ENCODE data around the gene PGAP6. TPM values are rescaled to one million over a fixed set of nuclear protein-coding genes. Genes with fewer than 3 reads are reported as not detected.
"Not testable (repeated sequence)": the region's sequence is repeated elsewhere in the genome, so short reads cannot be mapped to it uniquely, and the experiment has no call there.

Gene PGAP6, protein sequence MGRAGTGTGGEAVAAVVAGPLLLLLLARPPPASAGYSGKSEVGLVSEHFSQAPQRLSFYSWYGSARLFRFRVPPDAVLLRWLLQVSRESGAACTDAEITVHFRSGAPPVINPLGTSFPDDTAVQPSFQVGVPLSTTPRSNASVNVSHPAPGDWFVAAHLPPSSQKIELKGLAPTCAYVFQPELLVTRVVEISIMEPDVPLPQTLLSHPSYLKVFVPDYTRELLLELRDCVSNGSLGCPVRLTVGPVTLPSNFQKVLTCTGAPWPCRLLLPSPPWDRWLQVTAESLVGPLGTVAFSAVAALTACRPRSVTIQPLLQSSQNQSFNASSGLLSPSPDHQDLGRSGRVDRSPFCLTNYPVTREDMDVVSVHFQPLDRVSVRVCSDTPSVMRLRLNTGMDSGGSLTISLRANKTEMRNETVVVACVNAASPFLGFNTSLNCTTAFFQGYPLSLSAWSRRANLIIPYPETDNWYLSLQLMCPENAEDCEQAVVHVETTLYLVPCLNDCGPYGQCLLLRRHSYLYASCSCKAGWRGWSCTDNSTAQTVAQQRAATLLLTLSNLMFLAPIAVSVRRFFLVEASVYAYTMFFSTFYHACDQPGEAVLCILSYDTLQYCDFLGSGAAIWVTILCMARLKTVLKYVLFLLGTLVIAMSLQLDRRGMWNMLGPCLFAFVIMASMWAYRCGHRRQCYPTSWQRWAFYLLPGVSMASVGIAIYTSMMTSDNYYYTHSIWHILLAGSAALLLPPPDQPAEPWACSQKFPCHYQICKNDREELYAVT
- total RNA-seq, result 10 to 100 TPM; 59.2 to 59.9 TPM

DNA sequence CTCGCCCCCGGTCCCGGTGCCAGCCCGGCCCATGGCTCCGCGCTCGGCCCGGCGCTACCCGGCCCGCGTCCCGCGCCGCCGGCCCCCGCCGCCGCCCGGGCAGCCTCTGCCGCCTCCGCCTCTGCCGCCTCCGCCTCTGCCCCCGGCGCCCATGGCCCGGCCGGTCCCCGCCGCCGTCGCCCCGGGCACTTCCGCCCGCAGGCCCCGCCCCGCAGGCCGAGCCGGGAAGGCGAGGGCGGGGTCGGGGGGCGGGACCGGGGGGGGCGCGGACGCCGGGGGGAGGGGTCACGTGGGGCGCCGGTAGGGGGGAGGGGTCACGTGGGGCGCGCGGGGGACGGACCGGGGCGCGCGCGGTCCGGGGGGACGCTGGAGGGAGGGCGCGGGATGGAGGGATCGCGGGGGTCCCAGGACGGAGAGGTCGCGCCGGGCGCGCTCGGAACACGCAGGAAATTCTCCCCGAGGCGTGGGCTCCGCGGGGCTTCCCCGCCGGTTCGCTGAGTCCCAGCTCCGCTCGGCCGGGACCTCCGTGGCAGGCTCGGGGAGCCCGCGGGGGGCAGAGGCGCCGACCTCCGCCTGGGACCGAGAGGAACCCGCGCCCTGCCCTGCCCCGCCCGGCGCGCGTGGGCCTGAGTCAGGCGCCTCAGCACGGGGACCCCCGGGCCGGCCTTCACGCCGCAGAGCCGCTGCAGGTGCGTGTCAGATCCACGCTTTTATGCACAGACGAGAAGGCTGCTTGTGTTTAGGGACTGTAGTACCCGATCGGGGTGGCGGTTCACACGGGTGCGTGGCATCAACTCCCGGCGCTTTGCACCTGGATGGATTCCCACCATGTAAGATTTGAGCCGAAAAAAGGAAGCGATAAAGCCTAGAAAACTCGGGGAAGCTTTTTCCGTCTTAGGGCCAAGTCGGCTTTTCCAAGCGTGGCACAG is at the start of gene PGAP6:
TSS of gene PGAP6 (minus strand) at position 190 of the 929 bp plus-strand sequence. CDS start at position 33, 157 bp downstream.
- ChIA-PET POLR2A (interaction anchor here (0.7 to 3.2 kb wide), 4 partner anchors 11 to 30 kb away, joined by 3 to 23 read pairs (median 8); partner anchors contain the start of genes AXIN1, DECR2 and MRPL28), CTCF (interaction anchor here (1.5 kb wide), 1 partner anchor 275 kb away, joined by 5 read pairs; no protein-coding TSS in a partner anchor)
- DNase-seq, result peak; percentile 76
- peaks cover 5% of the 10 kb centered on the region for H3K36me3 Mint-ChIP-seq (ENCODE audit: low read depth)
- H3K27ac Mint-ChIP-seq, result peak within 1 kb of the TSS; percentile 61
- peak within 1 kb of the TSS; percentile 83 for H3K4me3 Mint-ChIP-seq
- peaks cover 24% of the 10 kb centered on the region for H3K4me1 Mint-ChIP-seq
- H3K9me3 Mint-ChIP-seq, result no peaks in the 10 kb centered on the region
- peaks cover 10% of the 10 kb centered on the region for H3K27me3 Mint-ChIP-seq

DNA sequence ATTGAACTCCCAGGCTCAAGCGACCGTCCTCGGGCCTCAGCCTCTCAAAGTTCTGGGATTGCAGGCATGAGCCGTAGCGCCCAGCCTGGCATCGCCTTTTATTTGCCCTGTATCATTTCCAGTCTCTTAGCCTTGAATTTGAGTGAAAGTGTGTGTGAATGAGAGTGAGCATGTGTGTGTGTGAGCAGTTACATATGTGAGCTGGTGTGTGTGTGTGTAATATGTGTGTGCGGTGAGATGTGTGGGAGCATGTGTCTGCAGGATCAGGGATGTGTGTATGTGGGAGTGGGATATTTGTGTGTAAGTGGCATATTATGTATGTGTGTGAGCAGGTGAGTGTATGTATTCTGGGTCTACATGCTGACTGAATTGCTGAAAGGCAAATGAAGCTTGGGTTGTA is 49.1 kb upstream of the PGAP6 start:
- DNase-seq, result no peak
- Mint-ChIP-seq H3K27me3 (no peaks in the 10 kb centered on the region), H3K4me1 (peaks cover 22% of the 10 kb centered on the region), H3K27ac (no peak overlapping the region), H3K36me3 (ENCODE audit: low read depth) (peaks cover 8% of the 10 kb centered on the region), H3K4me3 (no peak overlapping the region), H3K9me3 (no peaks in the 10 kb centered on the region)
- ChIA-PET CTCF (no interaction called here), POLR2A (no interaction called here)

DNA sequence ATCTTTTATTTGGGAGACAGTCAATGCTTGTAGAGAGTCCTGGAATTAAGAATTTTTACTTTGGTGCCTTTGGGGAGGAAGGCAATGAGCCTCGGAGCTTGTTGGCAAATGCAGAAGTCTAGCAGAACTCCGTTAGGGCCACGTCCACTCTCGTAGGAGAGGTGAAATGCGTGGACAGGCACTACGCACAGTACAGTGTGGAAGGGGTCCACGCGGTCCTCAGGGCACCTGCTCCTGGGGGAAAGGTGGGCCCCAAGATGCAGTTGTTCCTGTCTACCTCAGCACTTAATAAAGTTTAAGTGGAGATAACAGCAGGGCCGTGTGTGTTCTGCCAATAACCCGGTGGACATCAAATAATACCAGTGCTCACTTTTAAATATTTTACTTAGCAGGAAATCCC is 45.5 kb upstream of the PGAP6 start:
- ChIA-PET CTCF (no interaction called here), POLR2A (no interaction called here)
- no peak for DNase-seq
- peaks cover 12% of the 10 kb centered on the region for H3K27me3 Mint-ChIP-seq
- no peak overlapping the region for H3K27ac Mint-ChIP-seq
- no peaks in the 10 kb centered on the region for H3K9me3 Mint-ChIP-seq
- H3K36me3 Mint-ChIP-seq (ENCODE audit: low read depth), result peaks cover 8% of the 10 kb centered on the region
- peaks cover 31% of the 10 kb centered on the region for H3K4me1 Mint-ChIP-seq
- peak overlapping the region; percentile 70 for H3K4me3 Mint-ChIP-seq

DNA sequence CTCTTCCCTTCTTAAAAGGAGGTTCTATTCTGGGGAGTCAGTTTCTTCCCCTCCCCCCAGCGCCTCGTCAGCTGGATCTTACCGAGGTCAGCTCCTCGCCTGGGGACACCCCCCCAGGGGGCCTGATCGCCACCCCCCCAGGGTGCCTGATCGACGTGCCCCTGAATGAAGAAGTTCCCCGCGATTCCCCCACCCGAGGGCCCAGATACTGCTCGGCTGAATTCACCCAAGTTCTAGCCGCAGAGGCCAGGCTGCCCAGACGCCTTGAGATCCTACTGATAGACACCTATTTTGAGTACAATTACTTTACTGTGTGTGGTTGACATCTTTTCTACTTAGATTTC is 45.1 kb upstream of the PGAP6 start:
- POLR2A ChIA-PET, result no interaction called here
- CTCF ChIA-PET, result no interaction called here
- Mint-ChIP-seq H3K4me1 (peaks cover 31% of the 10 kb centered on the region), H3K27ac (no peak overlapping the region), H3K4me3 (peak overlapping the region; percentile 70), H3K27me3 (peaks cover 12% of the 10 kb centered on the region), H3K9me3 (no peaks in the 10 kb centered on the region), H3K36me3 (ENCODE audit: low read depth) (peaks cover 8% of the 10 kb centered on the region)
- DNase-seq, result no peak

DNA sequence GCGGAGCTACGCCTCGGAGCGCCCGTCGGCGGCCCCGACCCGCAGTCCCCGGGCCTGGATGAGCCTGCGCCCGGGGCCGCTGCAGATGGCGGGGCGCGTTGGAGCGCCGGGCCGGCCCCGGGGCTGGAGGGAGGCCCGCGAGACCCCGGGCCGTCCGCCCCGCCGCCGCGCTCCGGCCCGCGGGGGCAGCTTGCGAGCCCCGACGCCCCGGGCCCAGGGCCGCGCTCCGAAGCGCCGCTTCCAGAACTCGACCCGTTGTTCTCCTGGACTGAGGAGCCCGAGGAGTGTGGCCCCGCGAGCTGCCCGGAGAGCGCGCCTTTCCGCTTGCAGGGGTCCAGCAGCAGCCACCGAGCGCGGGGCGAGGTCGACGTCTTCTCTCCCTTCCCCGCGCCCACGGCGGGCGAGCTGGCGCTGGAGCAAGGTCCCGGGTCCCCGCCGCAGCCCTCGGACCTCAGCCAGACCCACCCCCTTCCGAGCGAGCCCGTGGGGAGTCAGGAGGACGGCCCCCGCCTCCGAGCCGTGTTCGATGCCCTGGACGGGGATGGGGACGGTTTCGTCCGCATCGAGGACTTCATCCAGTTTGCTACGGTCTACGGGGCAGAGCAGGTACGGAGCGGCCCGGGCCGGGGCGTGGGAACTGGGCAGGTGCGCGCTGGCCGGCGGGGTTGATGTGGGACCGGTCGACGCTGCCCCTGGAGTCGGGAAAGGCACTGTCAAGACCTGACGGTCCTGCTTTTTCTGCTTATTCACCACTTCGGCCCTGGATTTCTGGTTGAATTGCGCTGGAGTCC is 44.5 kb upstream of the PGAP6 start:
- Mint-ChIP-seq H3K36me3 (ENCODE audit: low read depth) (peaks cover 8% of the 10 kb centered on the region), H3K4me1 (peaks cover 31% of the 10 kb centered on the region), H3K4me3 (peak overlapping the region; percentile 70), H3K27me3 (peaks cover 12% of the 10 kb centered on the region), H3K9me3 (no peaks in the 10 kb centered on the region), H3K27ac (no peak overlapping the region)
- CTCF ChIA-PET, result no interaction called here
- no peak for DNase-seq
- POLR2A ChIA-PET, result interaction anchor here (0.8 to 1.3 kb wide), 4 partner anchors 67 to 191 kb away, joined by 3 to 5 read pairs (median 4); partner anchors contain the start of gene FAM234A

DNA sequence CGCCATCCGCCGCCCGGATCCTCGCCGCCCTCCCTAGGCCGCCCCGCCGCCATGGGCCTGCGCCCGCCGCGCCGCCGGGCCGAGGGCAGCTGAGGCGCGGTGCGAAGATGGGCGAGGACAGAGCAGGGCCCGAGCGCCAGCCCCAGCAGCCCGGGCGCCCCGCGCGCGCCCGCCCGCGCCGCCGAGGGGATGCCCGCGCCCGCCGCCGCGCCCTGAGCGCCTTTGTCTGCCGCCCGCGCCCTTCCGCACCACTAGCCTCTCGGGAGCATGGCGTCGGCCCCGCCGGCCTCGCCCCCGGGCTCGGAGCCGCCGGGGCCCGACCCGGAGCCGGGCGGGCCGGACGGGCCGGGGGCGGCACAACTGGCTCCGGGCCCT is 43.9 kb upstream of the PGAP6 start:
- Mint-ChIP-seq H3K27me3 (peaks cover 14% of the 10 kb centered on the region), H3K4me1 (peaks cover 31% of the 10 kb centered on the region), H3K4me3 (peak overlapping the region; percentile 79), H3K36me3 (ENCODE audit: low read depth) (peaks cover 4% of the 10 kb centered on the region), H3K27ac (no peak overlapping the region), H3K9me3 (no peaks in the 10 kb centered on the region)
- DNase-seq, result no peak
- ChIA-PET CTCF (interaction anchor here (1.1 to 2.0 kb wide), 2 partner anchors 24 to 1526 kb away, joined by 4 to 5 read pairs; partner anchors contain the start of gene DECR2), POLR2A (interaction anchor here (0.8 to 2.0 kb wide), 6 partner anchors 11 to 191 kb away, joined by 3 to 11 read pairs (median 4); partner anchors contain the start of genes DECR2 and FAM234A)

DNA sequence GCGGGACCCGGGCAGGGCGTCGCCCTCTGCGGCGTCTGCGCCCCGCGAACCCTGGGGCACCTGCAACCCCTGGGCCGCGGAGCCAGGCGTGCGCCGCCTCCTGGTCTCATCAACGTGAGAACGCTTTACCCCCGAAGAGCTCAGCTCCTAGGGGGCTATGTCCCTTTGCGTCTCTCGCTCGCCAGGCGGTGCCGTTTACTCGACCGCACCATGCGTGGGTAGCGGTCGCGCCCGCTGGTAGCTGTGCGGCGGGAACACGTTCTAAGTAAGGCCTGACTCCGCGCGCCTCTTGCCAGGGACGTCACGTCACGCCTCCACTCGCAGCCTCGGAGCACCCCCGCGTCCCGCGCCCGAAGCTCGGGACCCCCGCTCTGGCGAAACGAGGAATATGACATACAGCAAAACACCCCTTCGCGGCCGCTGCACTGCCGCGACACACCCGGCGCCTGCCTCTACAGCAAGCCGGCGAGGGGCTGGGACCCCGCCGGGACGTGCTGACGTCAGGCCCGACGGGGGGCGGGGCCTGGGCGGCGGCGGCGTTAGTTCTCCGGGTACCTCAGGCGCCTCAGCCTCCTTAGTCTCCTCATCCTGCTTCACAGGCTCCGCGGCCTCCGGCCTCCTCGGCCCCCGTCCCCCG is 43.4 kb upstream of the PGAP6 start, which contains the start of gene RAB11FIP3:
TSS of gene RAB11FIP3 (plus strand) at position 568 of the 637 bp plus-strand sequence. CDS start 358 bp downstream, outside the sequence.
- ChIA-PET POLR2A (interaction anchor here (0.7 to 2.0 kb wide), 7 partner anchors 12 to 196 kb away, joined by 3 to 11 read pairs (median 3); partner anchors contain the start of genes DECR2, FAM234A and LUC7L), CTCF (interaction anchor here (1.1 to 2.0 kb wide), 2 partner anchors 24 to 1526 kb away, joined by 4 to 5 read pairs; partner anchors contain the start of gene DECR2)
- peak; percentile 86 for DNase-seq
- H3K27me3 Mint-ChIP-seq, result peaks cover 15% of the 10 kb centered on the region
- peaks cover 4% of the 10 kb centered on the region for H3K36me3 Mint-ChIP-seq (ENCODE audit: low read depth)
- no peaks in the 10 kb centered on the region for H3K9me3 Mint-ChIP-seq
- peak within 1 kb of the TSS; percentile 79 for H3K4me3 Mint-ChIP-seq
- H3K27ac Mint-ChIP-seq, result peak within 1 kb of the TSS; percentile 68
- H3K4me1 Mint-ChIP-seq, result peaks cover 31% of the 10 kb centered on the region

DNA sequence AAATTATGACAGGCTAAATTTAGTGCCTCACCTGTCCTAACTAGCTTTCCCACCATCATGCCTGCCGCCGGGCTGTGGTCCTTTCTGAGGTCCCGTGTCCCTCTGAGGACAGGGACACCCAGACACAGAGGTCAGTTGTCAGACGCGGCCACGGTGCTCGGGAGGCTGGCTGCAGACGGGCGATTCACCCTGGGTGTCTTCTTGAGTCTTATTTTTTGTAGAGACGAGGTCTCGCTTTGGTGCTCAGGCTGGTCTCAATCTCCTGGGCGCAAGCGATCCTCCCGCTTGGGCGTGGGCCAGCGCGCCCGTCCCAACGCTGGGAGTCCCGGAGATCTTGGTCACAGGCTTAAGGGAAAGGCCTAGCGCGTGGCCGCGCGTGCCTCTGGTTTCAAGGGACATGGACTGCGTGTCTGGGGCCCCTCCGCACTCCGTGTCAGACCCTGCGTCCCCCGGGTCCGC is 42.9 kb upstream of the PGAP6 start:
- H3K27ac Mint-ChIP-seq, result no peak overlapping the region
- H3K36me3 Mint-ChIP-seq (ENCODE audit: low read depth), result peaks cover 4% of the 10 kb centered on the region
- ChIA-PET CTCF (interaction anchor here (1.1 to 2.0 kb wide), 2 partner anchors 23 to 1527 kb away, joined by 4 to 5 read pairs; partner anchors contain the start of gene DECR2), POLR2A (interaction anchor here (0.7 to 2.0 kb wide), 5 partner anchors 12 to 196 kb away, joined by 3 to 11 read pairs (median 3); partner anchors contain the start of genes DECR2 and LUC7L)
- DNase-seq, result no peak
- no peaks in the 10 kb centered on the region for H3K9me3 Mint-ChIP-seq
- H3K4me1 Mint-ChIP-seq, result peaks cover 31% of the 10 kb centered on the region
- peaks cover 15% of the 10 kb centered on the region for H3K27me3 Mint-ChIP-seq
- H3K4me3 Mint-ChIP-seq, result peak overlapping the region; percentile 57

DNA sequence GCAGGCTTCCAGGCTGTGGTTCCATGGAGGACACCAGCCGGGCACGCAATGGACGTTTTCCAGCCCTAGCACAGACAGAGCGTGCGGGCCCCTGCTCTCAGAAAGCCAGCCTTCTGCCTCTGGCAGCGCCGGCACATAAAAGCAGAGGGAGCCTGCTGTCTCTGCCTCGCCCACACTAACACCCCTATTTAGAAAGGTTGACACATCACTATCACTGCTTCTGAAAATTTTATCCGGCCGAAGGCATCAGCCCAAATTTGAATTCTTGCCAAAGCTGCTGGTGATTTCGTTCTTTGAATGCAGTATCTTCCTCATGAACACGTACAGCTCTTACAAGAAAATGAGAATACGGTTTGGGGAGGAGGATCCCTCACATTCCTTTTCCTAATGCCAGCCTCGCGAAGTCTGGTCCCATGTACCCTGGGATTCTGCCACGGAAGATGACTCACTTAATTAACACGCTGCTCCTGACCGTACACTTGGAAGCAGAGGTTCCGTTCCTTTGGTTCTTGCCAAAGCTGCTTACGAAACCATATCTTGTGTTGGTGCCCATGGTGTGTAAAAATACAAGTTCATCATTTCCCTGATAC is 42.4 kb upstream of the PGAP6 start:
- Mint-ChIP-seq H3K27me3 (peaks cover 15% of the 10 kb centered on the region), H3K4me1 (peaks cover 31% of the 10 kb centered on the region), H3K9me3 (no peaks in the 10 kb centered on the region), H3K27ac (no peak overlapping the region), H3K36me3 (ENCODE audit: low read depth) (peaks cover 4% of the 10 kb centered on the region), H3K4me3 (peak overlapping the region; percentile 57)
- CTCF ChIA-PET, result interaction anchor here (2.0 kb wide), 1 partner anchor 23 kb away, joined by 5 read pairs; the partner anchor contains the start of gene DECR2
- POLR2A ChIA-PET, result interaction anchor here (2.0 kb wide), 1 partner anchor 23 kb away, joined by 11 read pairs; the partner anchor contains the start of gene DECR2
- no peak for DNase-seq

DNA sequence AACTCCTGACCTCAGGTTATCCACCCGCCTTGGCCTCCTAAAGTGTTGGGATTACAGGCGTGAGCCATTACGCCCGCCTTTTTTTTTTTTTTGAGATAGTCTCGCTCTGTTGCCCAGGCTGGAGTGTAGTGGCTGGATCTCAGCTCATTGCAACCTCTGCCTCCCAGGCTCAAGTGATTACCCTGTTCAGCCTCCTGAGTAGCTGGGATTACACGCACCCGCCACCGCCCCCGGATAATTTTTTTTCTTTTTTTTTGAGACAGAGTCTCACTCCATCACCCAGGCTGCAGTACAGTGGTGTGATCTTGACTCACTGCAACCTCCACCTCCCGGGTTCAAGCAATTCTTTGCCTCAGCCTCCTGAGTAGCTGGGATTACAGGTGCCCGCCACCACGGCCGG is 40.4 kb upstream of the PGAP6 start:
- H3K9me3 Mint-ChIP-seq; POLR2A ChIA-PET; H3K4me3 Mint-ChIP-seq; DNase-seq; H3K36me3 Mint-ChIP-seq (ENCODE audit: low read depth); H3K27ac Mint-ChIP-seq: not testable (repeated sequence)
- Mint-ChIP-seq H3K4me1 (peaks cover 16% of the 10 kb centered on the region), H3K27me3 (peaks cover 15% of the 10 kb centered on the region)
- CTCF ChIA-PET, result interaction anchor here (0.9 to 1.4 kb wide), 2 partner anchors 28 to 319 kb away, joined by 3 read pairs; partner anchors contain the start of gene CIAO3

DNA sequence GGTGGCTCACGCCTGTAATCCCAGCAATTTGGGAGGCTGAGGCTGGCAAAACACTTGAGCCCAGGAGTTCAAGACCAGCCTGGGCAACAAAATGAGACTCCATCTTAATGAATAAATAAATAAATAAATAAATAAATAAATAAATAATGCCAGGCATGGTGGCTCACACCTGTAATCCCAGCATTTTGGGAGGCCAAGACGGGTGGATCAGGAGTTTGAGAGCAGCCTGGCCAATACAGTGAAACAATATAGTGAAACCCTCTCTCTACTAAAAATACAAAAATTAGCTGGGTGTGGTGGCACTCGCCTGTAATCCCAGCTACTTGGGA is 33.4 kb upstream of the PGAP6 start:
- H3K36me3 Mint-ChIP-seq (ENCODE audit: low read depth); CTCF ChIA-PET; H3K4me3 Mint-ChIP-seq: not testable (repeated sequence)

More for the DNA sequence above, 33.4 kb upstream of the PGAP6 start:
- H3K27me3 Mint-ChIP-seq, H3K9me3 Mint-ChIP-seq, H3K4me1 Mint-ChIP-seq, POLR2A ChIA-PET, H3K27ac Mint-ChIP-seq, DNase-seq: not testable (repeated sequence)
